ENCODE results near the gene ST6GALNAC1. TPM values are rescaled to one million over a fixed set of nuclear protein-coding genes. Genes with fewer than 3 reads are reported as not detected.

The ST6GALNAC1 gene
- total and polyA plus RNA-seq, 2 donors (not counting 3 experiments of a cell fraction or from before 2014, with no cell fraction given): 0.19 to 0.55 TPM

DNA sequence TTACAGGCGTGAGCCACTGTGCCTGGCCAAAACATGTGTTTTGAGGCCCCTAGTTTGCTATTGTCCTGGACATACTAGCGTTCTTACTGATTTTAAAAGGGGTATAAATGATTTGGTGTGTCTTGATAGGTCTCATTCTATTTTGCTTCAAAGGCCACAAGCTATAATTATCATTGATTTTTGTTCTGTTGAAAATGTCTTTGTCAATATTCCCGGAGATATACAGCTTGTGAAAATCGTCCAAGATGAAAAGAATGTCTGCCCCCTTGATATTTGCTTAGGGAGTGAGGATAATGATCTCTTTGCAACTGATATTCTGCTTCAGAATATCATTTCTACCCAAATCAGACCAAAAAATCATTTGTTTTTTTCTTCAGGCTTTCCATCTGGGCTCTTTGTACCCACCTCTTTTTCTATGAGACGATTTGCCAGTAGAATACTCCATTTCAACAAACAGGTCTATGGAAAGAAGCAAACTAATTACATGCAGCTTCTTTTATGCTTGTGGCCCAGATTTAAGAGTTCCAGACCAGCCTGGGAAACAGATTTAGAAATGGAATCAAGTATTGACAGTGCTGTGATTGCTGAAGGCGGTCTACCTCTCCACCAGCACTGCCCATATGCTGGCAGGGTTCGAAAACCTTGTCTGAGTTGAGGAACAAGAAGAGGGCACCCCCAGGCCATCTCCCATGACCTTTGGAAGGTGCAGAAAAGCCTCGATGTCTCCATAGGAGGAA is 14.1 kb upstream of the ST6GALNAC1 start:
- Histone ChIP-seq H3K9ac (replicated peaks; ENCODE audit: extremely low read depth, insufficient read depth, low read length) (no peak overlapping the region), H3K36me3 (ENCODE audit: control insufficient read depth in 2 of 2, extremely low read depth in 1 of 2, insufficient read depth in 2 of 2, low read length in 2 of 2) (no peaks in the 10 kb centered on the region), H3K4me1 (ENCODE audit: control insufficient read depth, extremely low read depth, insufficient read depth, low read length) (no peaks in the 10 kb centered on the region), H3K27me3 (ENCODE audit: control insufficient read depth in 2 of 2, insufficient read depth in 2 of 2, low read length in 2 of 2) (no peaks in the 10 kb centered on the region), H2AFZ (ENCODE audit: low read depth, low read length) (no peak overlapping the region), H4K20me1 (replicated peaks; ENCODE audit: control insufficient read depth, extremely low read depth, insufficient read depth, low read length) (no peaks in the 10 kb centered on the region), H3K9me3 (replicated peaks; ENCODE audit: control insufficient read depth, insufficient read depth, low read length) (no peaks in the 10 kb centered on the region), H3K4me2 (ENCODE audit: insufficient read depth, low read length) (no peak overlapping the region), H3K79me2 (ENCODE audit: control insufficient read depth, insufficient read depth, low read length) (no peaks in the 10 kb centered on the region), H3K4me3 (replicated peaks in 1 of 3; ENCODE audit: insufficient read depth in 1 of 3, low read depth in 1 of 3, low read length in 3 of 3) (no peak overlapping the region), H3K27ac (ENCODE audit: insufficient read depth, low read depth, low read length) (no peak overlapping the region), H3K9me1 (replicated peaks; ENCODE audit: control insufficient read depth, extremely low read depth, insufficient read depth, low read length) (no peaks in the 10 kb centered on the region)
- FAIRE-seq (no peak), DNase-seq (ENCODE audit: low read depth, low spot score) (no peak)
- intact Hi-C loops (cut with micrococcal nuclease) (no loop called here), dilution Hi-C loops (cut with MboI; ENCODE audit: extremely low pct_ligation_motif_present, low sequenced_read_pairs) (no loop called here)
- TF ChIP-seq EZH2 (IDR thresholded peaks at IDR 0.05; ENCODE audit: borderline replicate concordance, low read depth, low read length, severe bottlenecking): no peak
- no peak for TF ChIP-seq POLR2A (IDR thresholded peaks at IDR 0.05; ENCODE audit: low read depth, low read length)
- no peak for TF ChIP-seq JUN (IDR thresholded peaks at IDR 0.05; ENCODE audit: borderline replicate concordance, insufficient read depth, insufficient read length, low read depth)
- ChIA-PET POLR2A (no interaction called here), CTCF (interaction anchor here (1.3 kb wide), 1 partner anchor 14 kb away, joined by 3 read pairs; no protein-coding TSS in a partner anchor)
- BruUV-seq (replicated peaks): no TSS peak

DNA sequence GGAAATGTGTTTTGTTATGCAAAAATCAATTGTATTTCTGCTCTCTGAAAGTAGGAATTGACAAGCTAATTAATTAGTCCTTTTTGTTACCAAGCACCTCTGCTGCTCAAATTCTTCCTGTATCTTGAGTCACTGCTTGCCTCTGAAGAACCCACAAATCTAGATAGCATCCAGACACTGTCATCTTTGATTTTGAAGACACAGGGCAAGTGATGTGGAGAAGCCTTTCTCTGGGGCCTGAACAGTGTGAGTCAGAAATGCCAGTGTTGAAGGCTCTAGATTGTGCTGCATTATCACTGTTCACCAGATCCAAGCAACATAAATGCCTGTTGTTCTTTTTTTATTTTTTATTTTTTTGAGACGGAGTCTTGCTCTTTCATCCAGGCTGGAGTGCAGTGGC is 10.9 kb upstream of the ST6GALNAC1 start:
- H3K4me1 ChIP-seq (ENCODE audit: control insufficient read depth, extremely low read depth, insufficient read depth, low read length): no peaks in the 10 kb centered on the region
- intact Hi-C loops (cut with micrococcal nuclease): no loop called here
- H3K9me1 ChIP-seq (replicated peaks; ENCODE audit: control insufficient read depth, extremely low read depth, insufficient read depth, low read length): no peaks in the 10 kb centered on the region
- no peak overlapping the region for H3K9ac ChIP-seq (replicated peaks; ENCODE audit: extremely low read depth, insufficient read depth, low read length)
- TF ChIP-seq EZH2 (IDR thresholded peaks at IDR 0.05; ENCODE audit: borderline replicate concordance, low read depth, low read length, severe bottlenecking) (no peak), POLR2AphosphoS5 (IDR thresholded peaks at IDR 0.05; ENCODE audit: insufficient read depth, low read depth, low read length) (no peak), JUN (IDR thresholded peaks at IDR 0.05; ENCODE audit: borderline replicate concordance, insufficient read depth, insufficient read length, low read depth) (no peak), FOS (IDR thresholded peaks at IDR 0.05; ENCODE audit: borderline replicate concordance, insufficient read depth, low read length) (no peak), MYC (IDR thresholded peaks at IDR 0.05; ENCODE audit: low read depth, low read length) (no peak), POLR2A (IDR thresholded peaks at IDR 0.05; ENCODE audit: low read depth, low read length) (no peak)
- TF ChIP-seq, protein P1, sequence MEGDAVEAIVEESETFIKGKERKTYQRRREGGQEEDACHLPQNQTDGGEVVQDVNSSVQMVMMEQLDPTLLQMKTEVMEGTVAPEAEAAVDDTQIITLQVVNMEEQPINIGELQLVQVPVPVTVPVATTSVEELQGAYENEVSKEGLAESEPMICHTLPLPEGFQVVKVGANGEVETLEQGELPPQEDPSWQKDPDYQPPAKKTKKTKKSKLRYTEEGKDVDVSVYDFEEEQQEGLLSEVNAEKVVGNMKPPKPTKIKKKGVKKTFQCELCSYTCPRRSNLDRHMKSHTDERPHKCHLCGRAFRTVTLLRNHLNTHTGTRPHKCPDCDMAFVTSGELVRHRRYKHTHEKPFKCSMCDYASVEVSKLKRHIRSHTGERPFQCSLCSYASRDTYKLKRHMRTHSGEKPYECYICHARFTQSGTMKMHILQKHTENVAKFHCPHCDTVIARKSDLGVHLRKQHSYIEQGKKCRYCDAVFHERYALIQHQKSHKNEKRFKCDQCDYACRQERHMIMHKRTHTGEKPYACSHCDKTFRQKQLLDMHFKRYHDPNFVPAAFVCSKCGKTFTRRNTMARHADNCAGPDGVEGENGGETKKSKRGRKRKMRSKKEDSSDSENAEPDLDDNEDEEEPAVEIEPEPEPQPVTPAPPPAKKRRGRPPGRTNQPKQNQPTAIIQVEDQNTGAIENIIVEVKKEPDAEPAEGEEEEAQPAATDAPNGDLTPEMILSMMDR (IDR thresholded peaks at IDR 0.05; ENCODE audit: extremely low read depth in 1 of 2, insufficient read depth in 1 of 2, low read depth in 1 of 2, low read length in 2 of 2): no peak
- TF ChIP-seq, protein P2, sequence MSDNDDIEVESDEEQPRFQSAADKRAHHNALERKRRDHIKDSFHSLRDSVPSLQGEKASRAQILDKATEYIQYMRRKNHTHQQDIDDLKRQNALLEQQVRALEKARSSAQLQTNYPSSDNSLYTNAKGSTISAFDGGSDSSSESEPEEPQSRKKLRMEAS (IDR thresholded peaks at IDR 0.05; ENCODE audit: insufficient read depth, insufficient read length): no peak
- BruUV-seq (replicated peaks): no TSS peak
- dilution Hi-C loops (cut with MboI; ENCODE audit: extremely low pct_ligation_motif_present, low sequenced_read_pairs): no loop called here
- no peak for DNase-seq (ENCODE audit: low read depth, low spot score)
- H3K27me3 ChIP-seq (ENCODE audit: control insufficient read depth in 2 of 2, insufficient read depth in 2 of 2, low read length in 2 of 2): peaks cover 0 to 2% of the 10 kb centered on the region in 2 experiments
- H3K9me3 ChIP-seq (replicated peaks; ENCODE audit: control insufficient read depth, insufficient read depth, low read length): no peaks in the 10 kb centered on the region
- H3K4me3 ChIP-seq (replicated peaks in 1 of 3; ENCODE audit: insufficient read depth in 1 of 3, low read depth in 1 of 3, low read length in 3 of 3): no peak overlapping the region
- no peak for FAIRE-seq
- CTCF ChIA-PET: interaction anchor here (2.6 kb wide), 1 partner anchor 30 kb away, joined by 10 read pairs; no protein-coding TSS in a partner anchor
- H2AFZ ChIP-seq (ENCODE audit: low read depth, low read length): no peak overlapping the region
- H3K27ac ChIP-seq (ENCODE audit: insufficient read depth, low read depth, low read length): no peak overlapping the region
- no peaks in the 10 kb centered on the region for H3K79me2 ChIP-seq (ENCODE audit: control insufficient read depth, insufficient read depth, low read length)
- no peaks in the 10 kb centered on the region for H4K20me1 ChIP-seq (replicated peaks; ENCODE audit: control insufficient read depth, extremely low read depth, insufficient read depth, low read length)
- no peaks in the 10 kb centered on the region for H3K36me3 ChIP-seq (ENCODE audit: control insufficient read depth in 2 of 2, extremely low read depth in 1 of 2, insufficient read depth in 2 of 2, low read length in 2 of 2)
- no peak overlapping the region for H3K4me2 ChIP-seq (ENCODE audit: insufficient read depth, low read length)
- POLR2A ChIA-PET: interaction anchor here (0.7 kb wide), 1 partner anchor 227 kb away, joined by 3 read pairs; no protein-coding TSS in a partner anchor

Measured in endothelial cell of umbilical vein (primary cell).